Loucy (cell line): ENCODE measurements around the gene SELENOH.
"Not testable (repeated sequence)": the region's sequence is repeated elsewhere in the genome, so short reads cannot be mapped to it uniquely, and the experiment has no call there.

Experiments used
- H2AFZ ChIP-seq: fragments of 200-600 bp; sonication (generic); 2 replicates; pipeline ENCODE4 v1.6.0; 2016; ENCODE audit warnings: antibody characterized with exemption, mild to moderate bottlenecking, low read length, moderate library complexity
- H3F3A ChIP-seq: fragments of 200-600 bp; 2 replicates; pipeline ENCODE4 v1.6.0; 2016; ENCODE audit warnings: antibody characterized with exemption, low read depth, mild to moderate bottlenecking
- H3K27me3 ChIP-seq: fragments of 200-600 bp; sonication (generic); 2 replicates; pipeline ENCODE4 v1.6.1; 2014; ENCODE audit warnings: low read length, mild to moderate bottlenecking; ENCODE audit not compliant: insufficient read depth, poor library complexity, severe bottlenecking
- H3K36me3 ChIP-seq: fragments of 200-600 bp; sonication (generic); 2 replicates; pipeline ENCODE4 v1.6.1; 2016; ENCODE audit warnings: low read length; ENCODE audit not compliant: insufficient read depth
- H3K4me1 ChIP-seq: fragments of 200-600 bp; sonication (generic); 2 replicates; pipeline ENCODE4 v1.5.1; 2014; ENCODE audit warnings: low read length, mild to moderate bottlenecking; ENCODE audit not compliant: insufficient read depth, poor library complexity, severe bottlenecking
- H3K4me2 ChIP-seq: fragments of 200-600 bp; sonication (generic); 2 replicates; pipeline ENCODE4 v1.6.0; 2014; ENCODE audit warnings: antibody characterized with exemption, low read length, low read depth, mild to moderate bottlenecking; ENCODE audit not compliant: poor library complexity, severe bottlenecking
- H3K4me3 ChIP-seq: fragments of 200-600 bp; sonication (generic); 2 replicates; pipeline ENCODE4 v1.5.1; 2014; ENCODE audit warnings: low read length, mild to moderate bottlenecking, mixed read lengths; ENCODE audit not compliant: poor library complexity, severe bottlenecking
- H3K79me2 ChIP-seq: fragments of 200-600 bp; sonication (generic); 2 replicates; pipeline ENCODE4 v1.6.1; 2014; ENCODE audit warnings: low read length; ENCODE audit not compliant: insufficient read depth
- H3K9ac ChIP-seq: fragments of 200-600 bp; sonication (generic); 2 replicates; pipeline ENCODE4 v1.6.0; 2014; ENCODE audit warnings: mild to moderate bottlenecking, low read depth, low read length, moderate library complexity; ENCODE audit not compliant: poor library complexity, severe bottlenecking
- H3K9me2 ChIP-seq: fragments of 200-600 bp; sonication (generic); replicated peaks from 2 replicates; pipeline ENCODE4 v1.6.1; 2016; ENCODE audit warnings: low read depth, low read length, mixed read lengths
- H3K9me3 ChIP-seq: fragments of 200-600 bp; sonication (generic); 2 replicates; pipeline ENCODE4 v1.6.1; 2014; ENCODE audit warnings: mild to moderate bottlenecking, antibody characterized with exemption, low read length, low read depth; ENCODE audit not compliant: insufficient read depth
- H4K20me1 ChIP-seq: fragments of 200-600 bp; sonication (generic); 2 replicates; pipeline ENCODE4 v1.6.0; 2014; ENCODE audit warnings: antibody characterized with exemption, low read length, mild to moderate bottlenecking; ENCODE audit not compliant: insufficient read depth, poor library complexity, severe bottlenecking
- CTCF ChIP-seq: fragments of 200-600 bp; sonication (generic); conservative IDR thresholded peaks from 2 replicates; pipeline ENCODE4 v1.5.1; 2014; ENCODE audit warnings: mild to moderate bottlenecking, antibody characterized with exemption, low read length
- EZH2phosphoT487 ChIP-seq: fragments of 200-600 bp; IDR thresholded peaks from 2 replicates; pipeline ENCODE4 v1.6.1; 2018; ENCODE audit warnings: antibody characterized with exemption, mild to moderate bottlenecking, moderate library complexity, borderline replicate concordance

SELENOH gene

GRCh38 chr11:57700425-57700824 is 40.9 kb upstream of the SELENOH start:
- H3K36me3 ChIP-seq = peaks cover 74% of the 10 kb centered on the region
- no peaks in the 10 kb centered on the region for H3K79me2 ChIP-seq
- H3K4me2 ChIP-seq = no peak overlapping the region
- no peaks in the 10 kb centered on the region for H3F3A ChIP-seq
- H3K9ac ChIP-seq = no peak overlapping the region
- no peaks in the 10 kb centered on the region for H4K20me1 ChIP-seq
- H3K9me3 ChIP-seq = no peaks in the 10 kb centered on the region
- no peak overlapping the region for H2AFZ ChIP-seq
- H3K9me2 ChIP-seq = no peaks in the 10 kb centered on the region
- H3K27me3 ChIP-seq = no peaks in the 10 kb centered on the region
- no peak for TF ChIP-seq EZH2phosphoT487
- no peak for TF ChIP-seq CTCF
- no peak overlapping the region for H3K4me3 ChIP-seq
- no peaks in the 10 kb centered on the region for H3K4me1 ChIP-seq

- no peak overlapping the region for H3K9ac ChIP-seq
- no peaks in the 10 kb centered on the region for H3K4me1 ChIP-seq
- no peak overlapping the region for H3K4me2 ChIP-seq
- no peaks in the 10 kb centered on the region for H4K20me1 ChIP-seq
- no peak overlapping the region for H2AFZ ChIP-seq
- no peaks in the 10 kb centered on the region for H3K9me2 ChIP-seq
- TF ChIP-seq CTCF = no peak
- no peak for TF ChIP-seq EZH2phosphoT487
- no peaks in the 10 kb centered on the region for H3F3A ChIP-seq
- no peaks in the 10 kb centered on the region for H3K9me3 ChIP-seq
- peaks cover 15% of the 10 kb centered on the region; the same call in 1 of the 2 replicates for H3K79me2 ChIP-seq
- no peaks in the 10 kb centered on the region for H3K27me3 ChIP-seq
- H3K36me3 ChIP-seq = peaks cover 55% of the 10 kb centered on the region
- no peak overlapping the region for H3K4me3 ChIP-seq
These were observed 38.0 kb upstream of the SELENOH start for GRCh38 chr11:57703341-57703740.

DNA sequence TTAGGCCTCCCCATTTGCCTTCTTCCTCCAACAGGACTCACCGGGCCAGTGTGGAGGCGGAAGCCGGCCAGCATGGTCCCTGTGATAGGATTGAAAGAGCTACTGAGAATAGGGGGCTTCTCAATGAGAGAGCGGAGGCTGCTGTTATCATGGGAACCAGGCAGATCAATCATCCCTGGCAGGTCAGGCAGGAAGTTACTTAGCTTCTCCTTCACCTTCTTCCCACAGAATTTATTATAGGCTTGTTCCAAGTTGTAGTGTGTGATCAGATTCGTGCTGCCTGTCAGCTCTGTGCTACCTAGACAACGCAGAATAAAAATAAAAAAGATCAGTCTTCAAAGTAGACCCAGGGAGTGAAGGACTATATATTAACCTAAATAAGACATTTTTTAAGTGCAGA is 36.4 kb upstream of the SELENOH start:
- peaks cover 5% of the 10 kb centered on the region for H3K4me1 ChIP-seq
- TF ChIP-seq CTCF = no peak
- TF ChIP-seq EZH2phosphoT487 = no peak
- no peaks in the 10 kb centered on the region for H4K20me1 ChIP-seq
- H3K9me2 ChIP-seq = no peaks in the 10 kb centered on the region
- no peak overlapping the region for H3K9ac ChIP-seq
- H3K27me3 ChIP-seq = no peaks in the 10 kb centered on the region
- H3K9me3 ChIP-seq = no peaks in the 10 kb centered on the region
- no peaks in the 10 kb centered on the region for H3F3A ChIP-seq
- no peak overlapping the region for H2AFZ ChIP-seq
- no peak overlapping the region for H3K4me3 ChIP-seq
- H3K79me2 ChIP-seq = peaks cover 25% of the 10 kb centered on the region; the same call in 1 of the 2 replicates
- no peak overlapping the region for H3K4me2 ChIP-seq
- H3K36me3 ChIP-seq = peaks cover 39% of the 10 kb centered on the region; the same call in 1 of the 2 replicates

GRCh38 chr11:57705432-57705831 is 35.9 kb upstream of the SELENOH start:
- not testable (repeated sequence) for H3K27me3 ChIP-seq, H3K9me2 ChIP-seq, H3K9ac ChIP-seq, H3K4me3 ChIP-seq, H3K9me3 ChIP-seq, H3K4me1 ChIP-seq, H3F3A ChIP-seq, H2AFZ ChIP-seq, H4K20me1 ChIP-seq, H3K4me2 ChIP-seq
- H3K36me3 ChIP-seq = peaks cover 35% of the 10 kb centered on the region; the same call in 1 of the 2 replicates
- H3K79me2 ChIP-seq = peaks cover 30% of the 10 kb centered on the region
